ENCODE data around the gene LGR6. TPM values are rescaled to one million over a fixed set of nuclear protein-coding genes. Genes with fewer than 3 reads are reported as not detected.

The LGR6 gene
- total RNA-seq, 1 experiment from 2014 or later = 0.15 TPM

DNA sequence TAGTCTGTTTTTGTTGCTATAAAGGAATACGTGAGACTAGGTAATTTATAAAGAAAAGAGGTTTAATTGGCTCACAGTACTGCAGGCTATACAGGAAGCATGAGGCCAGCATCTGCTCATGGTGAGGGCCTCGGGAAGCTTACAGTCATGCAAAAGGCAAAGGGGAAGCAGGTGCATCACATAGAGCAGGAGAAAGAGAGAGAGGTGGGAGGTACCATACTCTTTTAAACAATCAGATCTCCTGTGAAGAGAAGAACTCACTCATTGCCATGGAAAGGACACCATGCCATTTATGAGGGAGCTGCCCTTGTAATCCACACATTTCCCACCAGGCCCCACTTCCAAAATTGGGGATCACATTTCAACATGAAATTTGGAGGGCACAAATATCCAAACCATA, 167.6 kb downstream of the LGR6 start:
- no peak for DNase-seq (ENCODE audit: extremely low read depth, low read depth)

DNA sequence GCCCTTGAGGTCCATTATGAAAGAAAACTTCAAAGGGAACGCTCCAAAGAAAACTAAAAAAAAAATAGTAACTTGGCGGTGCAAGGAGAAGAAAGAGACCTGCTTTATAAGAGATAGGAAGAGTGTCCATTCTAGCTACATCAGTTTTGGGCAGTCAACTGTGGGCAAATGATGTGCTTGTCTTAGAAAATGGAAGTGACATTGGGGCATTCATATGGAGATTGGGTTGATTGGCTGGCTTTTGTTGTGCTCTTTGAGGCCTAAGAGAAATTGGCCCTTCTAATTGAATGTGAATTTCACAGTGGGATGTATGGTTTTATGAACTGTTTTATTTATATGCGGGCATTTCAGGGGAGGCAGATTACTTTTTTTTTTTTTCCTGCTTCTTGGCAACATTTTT, 168.1 kb downstream of the LGR6 start:
- DNase-seq (ENCODE audit: extremely low read depth, low read depth) = no peak

DNA sequence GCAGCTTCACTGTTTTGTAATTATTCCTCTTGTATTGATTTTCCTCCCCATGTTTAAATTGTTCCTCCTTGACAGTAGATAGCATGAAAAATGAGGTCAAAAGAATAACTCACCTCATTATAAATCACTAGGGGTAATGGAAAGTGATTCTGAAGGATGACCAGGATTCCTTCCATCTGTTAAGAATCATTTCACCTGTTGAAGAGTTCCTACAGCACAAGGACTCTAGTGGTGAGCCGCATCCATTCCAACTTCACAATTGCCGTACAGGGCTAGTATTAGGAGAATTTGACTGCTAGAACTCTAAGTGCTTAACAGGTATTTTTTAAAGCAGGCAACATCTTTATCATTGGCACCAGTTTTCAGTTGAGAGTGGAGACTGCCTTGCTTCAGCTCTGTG, 168.6 kb downstream of the LGR6 start:
- no peak for DNase-seq (ENCODE audit: extremely low read depth, low read depth)

DNA sequence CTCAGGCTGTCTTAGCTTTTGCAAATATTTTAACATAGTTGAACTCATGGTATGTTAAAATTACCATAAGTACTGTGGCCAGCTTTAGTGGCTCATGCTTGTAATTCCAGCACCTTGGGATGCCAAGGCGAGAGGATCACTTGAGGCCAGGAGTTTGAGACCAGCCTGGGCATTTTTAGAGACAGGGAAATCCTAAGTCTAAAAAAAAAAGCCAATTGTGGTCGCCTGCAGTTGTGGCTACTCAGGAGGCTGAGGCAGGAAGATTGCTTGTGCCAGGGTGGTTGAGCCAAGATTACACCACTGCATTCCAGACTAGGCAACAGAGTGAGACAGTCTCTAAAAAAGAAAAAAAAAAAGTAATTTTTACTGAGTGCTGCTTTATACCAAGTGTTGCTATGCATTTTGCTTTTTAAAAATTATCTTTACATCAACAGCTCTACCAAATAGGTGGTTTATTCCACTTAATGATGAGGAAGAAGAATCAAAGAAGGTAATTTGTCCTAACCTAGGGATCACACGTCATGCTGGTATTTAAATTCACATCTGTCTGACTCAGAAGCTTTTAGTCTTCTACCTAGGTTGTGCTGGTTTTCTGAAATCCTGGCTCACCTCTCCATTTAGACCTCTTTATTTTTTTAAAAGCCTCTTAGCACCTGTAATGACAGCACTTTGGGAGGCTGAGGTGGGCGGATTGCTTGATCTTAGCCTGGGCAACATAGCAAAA, 171.7 kb downstream of the LGR6 start:
- DNase-seq (ENCODE audit: extremely low read depth, low read depth) = no peak

DNA sequence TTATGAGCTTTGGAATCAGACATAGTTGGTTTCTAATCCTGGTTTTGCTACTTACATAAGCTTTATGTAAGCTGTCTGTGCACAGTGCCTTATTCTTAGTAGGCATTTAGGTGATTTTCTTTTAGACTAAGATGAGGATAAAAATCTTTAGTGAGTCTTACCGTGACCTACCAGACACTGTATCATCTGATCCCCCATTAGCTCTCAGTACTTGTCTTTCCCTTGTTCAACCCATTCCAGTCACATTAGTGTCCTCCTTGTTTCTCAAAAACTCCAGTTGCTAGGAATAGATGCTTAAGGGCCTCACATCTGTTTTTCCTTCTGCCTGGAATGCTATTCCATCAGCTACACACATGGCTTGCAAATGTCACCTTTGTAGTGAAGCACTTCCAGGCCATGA, 173.7 kb downstream of the LGR6 start:
- no peak for DNase-seq (ENCODE audit: extremely low read depth, low read depth)

Other genes with a start within 250 kb of the LGR6 start
- gene LMOD1, start 247.3 kb upstream of the LGR6 start, total RNA-seq (2014; rRNA removed; shearing (Covaris generic)) = not detected in 2 replicates
- 116 and 136 TPM in 2 replicates for gene TIMM17A, start 238.3 kb upstream of the LGR6 start, total RNA-seq (2014; rRNA removed; shearing (Covaris generic))
- gene RNPEP, start 211.2 kb upstream of the LGR6 start, total RNA-seq (2014; rRNA removed; shearing (Covaris generic)) = 153 and 155 TPM in 2 replicates
- 0.61 and 0.99 TPM in 2 replicates for gene ELF3, start 183.2 kb upstream of the LGR6 start, total RNA-seq (2014; rRNA removed; shearing (Covaris generic))
- not detected in 2 replicates for gene GPR37L1, start 70.9 kb upstream of the LGR6 start, total RNA-seq (2014; rRNA removed; shearing (Covaris generic))
- 43.8 and 46.6 TPM in 2 replicates for gene ARL8A, start 49.1 kb upstream of the LGR6 start, total RNA-seq (2014; rRNA removed; shearing (Covaris generic))
- gene PTPN7, start 33.2 kb upstream of the LGR6 start, total RNA-seq (2014; rRNA removed; shearing (Covaris generic)) = not detected in 2 replicates
- 125 and 129 TPM in 2 replicates for gene UBE2T, start 148.1 kb downstream of the LGR6 start, total RNA-seq (2014; rRNA removed; shearing (Covaris generic))
- 16.4 and 16.6 TPM in 2 replicates for gene PPP1R12B, start 154.9 kb downstream of the LGR6 start, total RNA-seq (2014; rRNA removed; shearing (Covaris generic))

Data from NCI-H460 (cell line).